ENCODE data around the gene POLD2. TPM values are rescaled to one million over a fixed set of nuclear protein-coding genes. Genes with fewer than 3 reads are reported as not detected.

POLD2 gene
- polyA plus RNA-seq, 1 donor, result 75.6 TPM

DNA sequence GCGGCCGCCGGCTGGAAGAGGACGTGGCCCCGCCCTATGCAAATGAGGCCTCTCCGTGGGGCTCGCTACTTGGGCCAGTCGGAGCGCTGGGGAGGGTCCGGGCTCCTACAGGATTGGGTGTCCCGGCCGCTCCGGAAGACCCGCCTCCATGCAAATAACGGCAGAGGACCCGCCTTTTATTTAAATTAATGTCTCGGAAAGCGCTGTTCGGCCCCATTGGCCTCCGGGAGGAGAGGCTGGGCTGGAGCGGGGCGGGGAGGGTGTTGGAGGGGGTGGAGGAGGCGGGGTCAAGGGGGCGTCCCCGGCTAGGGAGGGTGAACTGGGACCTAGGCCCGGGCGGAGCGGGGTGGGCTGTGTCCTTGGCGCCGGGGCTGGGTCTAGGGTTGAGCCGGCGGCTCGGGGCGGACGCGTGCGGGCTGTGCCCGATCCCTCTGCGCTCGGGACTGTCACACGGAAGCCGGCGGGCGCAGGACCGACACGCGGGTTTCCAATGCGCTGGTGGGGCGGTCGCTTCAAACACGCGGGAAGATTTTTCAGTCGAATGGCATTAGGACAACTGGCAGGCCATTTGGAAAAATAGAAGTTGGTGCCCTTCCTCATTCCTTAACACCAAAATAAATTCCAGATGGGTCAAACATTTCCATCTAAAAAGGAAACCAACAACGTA lies 40.7 kb downstream of the POLD2 start:
- peak; percentile 90 for DNase-seq (ENCODE audit: low read depth)

GRCh38 chr7:44081266-44081748 lies 42.0 kb downstream of the POLD2 start:
- no peak for DNase-seq (ENCODE audit: low read depth)

- no peak for DNase-seq (ENCODE audit: low read depth)
Observed at GRCh38 chr7:44080686-44081265, 42.6 kb downstream of the POLD2 start.

DNA sequence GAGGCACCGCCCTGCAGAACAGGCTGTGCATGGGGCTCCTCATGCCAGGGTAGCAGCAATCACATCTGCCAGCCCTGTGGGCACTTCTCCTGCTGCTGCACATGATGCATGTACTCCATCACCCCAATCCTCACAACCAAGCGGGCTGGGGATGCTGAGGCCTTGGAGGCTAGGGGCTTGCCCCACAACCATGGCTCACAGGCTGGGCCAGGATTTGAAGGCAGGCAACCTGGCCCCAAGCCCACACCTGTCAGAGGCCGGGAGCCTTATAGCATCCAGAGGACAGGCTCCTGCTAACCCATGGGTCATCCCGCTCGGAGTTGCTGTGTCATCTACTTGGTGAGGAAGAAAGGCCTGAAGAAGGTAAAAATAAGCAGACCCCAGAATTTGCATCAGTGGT lies 43.2 kb downstream of the POLD2 start:
- no peak for DNase-seq (ENCODE audit: low read depth)

DNA sequence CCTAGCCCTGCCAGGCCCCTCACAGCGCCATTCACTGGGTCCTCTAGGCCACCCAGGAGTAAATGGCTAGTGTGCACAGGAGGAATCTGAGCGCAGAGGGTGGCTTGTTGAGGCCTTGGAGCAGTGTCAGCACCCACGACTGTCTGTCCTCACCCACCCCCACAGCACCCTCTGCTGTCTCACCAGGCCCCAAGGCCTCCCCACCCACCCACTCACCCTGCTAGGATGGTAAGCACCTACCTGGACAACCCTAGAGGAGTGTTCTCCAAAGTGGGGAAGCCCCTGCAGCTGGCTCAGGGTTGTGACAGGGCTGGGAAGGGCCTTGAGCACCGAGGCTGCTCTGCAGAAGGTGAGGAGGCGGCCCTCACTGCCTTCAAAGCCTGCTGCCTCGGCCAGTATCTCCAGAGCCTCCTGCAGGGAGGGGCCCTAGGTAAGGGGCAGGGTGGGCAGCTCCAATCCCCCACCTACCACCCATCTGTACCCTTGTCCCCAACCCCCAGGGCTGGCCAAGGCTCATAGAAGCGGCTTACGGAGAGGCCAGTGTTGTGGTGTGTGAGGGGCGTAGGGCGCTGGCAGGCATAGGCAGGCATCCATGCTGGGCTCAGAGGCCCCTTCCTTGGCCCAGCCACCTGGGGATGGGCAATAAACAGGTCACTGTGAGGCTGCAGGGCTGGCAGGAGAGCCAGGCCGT lies 43.9 kb downstream of the POLD2 start:
- DNase-seq (ENCODE audit: low read depth), result no peak

DNA sequence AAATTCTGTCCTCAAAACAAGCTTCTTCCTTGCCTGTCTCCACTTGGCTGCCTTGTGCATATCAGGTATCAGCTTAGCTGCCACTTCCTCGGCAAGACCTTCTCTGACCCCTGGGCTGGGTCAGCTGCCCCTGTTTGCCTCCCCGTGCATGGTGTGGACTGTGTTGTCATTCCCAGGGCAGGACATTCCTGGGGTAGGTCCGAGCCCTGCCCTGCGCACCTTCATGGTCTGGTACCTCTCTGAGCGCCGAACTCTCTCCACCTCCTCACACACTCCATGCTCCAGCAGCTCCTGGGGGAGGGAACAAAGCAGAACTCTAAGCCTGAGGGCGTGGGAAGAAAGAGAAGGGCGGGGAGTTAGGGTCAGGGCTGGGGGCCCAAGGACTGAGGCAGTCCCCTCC lies 44.8 kb downstream of the POLD2 start:
- no peak for DNase-seq (ENCODE audit: low read depth)

DNA sequence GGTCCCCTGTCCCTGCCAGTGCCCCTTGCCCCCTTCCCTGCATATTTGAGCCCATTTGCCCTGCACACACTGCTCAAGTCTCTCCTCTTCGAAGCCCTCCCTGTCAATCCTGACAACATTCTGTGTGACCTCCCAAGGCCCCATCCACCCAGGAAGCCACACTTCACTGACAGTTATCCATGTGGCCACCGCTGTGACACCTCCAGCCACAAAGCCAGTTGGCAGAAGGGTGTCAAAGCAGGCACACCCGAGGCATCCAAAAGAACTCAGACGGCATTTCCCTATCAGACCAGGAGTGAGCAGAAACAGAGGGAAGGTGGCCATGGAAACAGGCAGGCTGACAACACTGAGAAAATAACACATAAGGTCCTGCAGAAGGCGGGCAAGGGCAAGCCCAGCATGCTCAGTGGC lies 45.7 kb downstream of the POLD2 start:
- DNase-seq (ENCODE audit: low read depth), result no peak

GRCh38 chr7:44077061-44077460 lies 46.3 kb downstream of the POLD2 start:
- DNase-seq (ENCODE audit: low read depth), result no peak

- DNase-seq (ENCODE audit: low read depth), result no peak
Observed at GRCh38 chr7:44076101-44076895, 47.0 kb downstream of the POLD2 start.

DNA sequence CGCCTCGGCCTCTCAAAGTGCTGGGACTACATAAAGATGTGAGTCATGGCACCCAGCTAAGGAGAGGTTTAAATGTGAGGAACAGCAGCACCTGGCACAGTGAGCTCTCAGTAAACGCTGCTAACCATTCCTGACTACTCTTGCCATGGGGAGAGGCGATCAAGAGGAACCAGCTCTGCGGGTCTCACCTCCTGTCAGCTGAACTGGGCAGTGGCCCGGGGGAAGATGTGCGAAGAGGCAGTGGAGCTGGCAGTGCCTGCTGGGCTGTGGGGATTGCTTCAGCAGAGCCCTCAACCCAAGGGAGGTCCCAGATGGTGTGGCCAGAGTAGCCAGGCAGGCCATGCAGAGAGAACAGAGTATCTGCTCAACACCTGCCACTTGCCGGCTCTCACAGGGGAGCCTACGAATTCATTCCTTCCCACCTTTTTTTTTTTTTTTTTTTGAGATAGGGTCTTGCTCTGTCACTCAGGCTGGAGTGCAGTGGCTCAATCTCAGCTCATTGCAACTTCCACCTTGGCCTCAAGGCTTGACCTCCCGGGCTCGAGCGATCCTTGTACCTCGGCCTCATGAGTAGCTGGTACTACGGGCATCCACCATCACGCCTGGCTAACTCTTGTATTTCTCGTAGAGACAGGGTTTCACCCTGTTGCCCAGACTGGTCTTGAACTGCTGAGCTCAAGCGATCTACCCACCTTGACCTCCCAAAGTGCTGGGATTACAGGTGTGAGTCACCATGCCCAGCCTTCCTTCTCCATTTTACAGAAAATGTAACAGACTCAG lies 47.9 kb downstream of the POLD2 start:
- no peak for DNase-seq (ENCODE audit: low read depth)

DNA sequence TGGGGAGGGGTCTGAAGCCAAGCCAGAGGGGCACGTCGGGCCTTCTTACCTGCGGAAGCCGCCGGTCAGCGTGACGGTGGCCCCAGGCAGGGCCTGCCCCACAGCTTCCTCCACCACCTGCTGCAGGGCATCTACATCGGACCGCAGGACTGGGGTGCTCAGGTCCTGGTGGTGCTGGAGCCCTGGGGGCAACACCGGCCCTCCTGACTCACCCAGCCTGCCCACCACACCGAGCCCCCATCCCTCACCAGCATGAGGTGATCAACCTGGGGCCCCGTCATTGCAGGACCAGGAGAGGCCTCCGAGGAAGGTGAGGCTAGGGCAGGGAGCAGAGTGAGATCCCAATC lies 49.0 kb downstream of the POLD2 start:
- no peak for DNase-seq (ENCODE audit: low read depth)

DNA sequence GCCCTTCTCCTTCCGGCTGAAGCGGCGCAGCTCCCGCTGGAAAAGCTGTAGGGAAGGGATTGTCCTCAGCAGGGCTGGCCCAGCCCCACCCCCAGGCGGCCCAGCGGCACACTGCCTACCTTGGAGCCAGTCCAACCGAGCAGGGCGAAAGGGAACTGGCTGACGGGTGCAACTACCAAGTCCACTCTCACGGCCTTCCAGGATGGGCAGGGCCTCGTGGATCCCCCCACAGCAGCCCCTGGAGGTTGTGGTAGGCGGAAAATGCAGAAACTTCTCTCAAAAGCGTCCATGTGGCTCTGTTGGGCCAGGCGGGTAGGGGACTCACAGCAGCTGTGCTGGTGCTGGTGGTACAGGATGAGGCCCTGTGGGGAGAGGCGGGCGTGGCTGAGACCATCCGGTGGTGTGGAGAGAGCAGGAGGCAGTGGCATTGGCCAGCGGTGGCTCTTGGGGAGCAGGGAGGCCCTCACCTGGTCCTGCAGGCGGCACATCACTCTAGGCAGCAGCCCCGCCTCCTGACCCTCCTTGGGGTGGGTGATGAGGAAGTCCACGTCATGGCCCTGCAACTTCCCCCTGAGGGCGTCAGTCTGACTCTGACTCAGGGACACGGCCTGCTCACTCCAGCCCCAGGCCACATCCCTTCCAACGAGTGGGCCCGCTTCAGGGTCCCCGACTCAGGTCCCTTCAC lies 49.5 kb downstream of the POLD2 start:
- DNase-seq (ENCODE audit: low read depth), result no peak

GRCh38 chr7:44072364-44073231 lies 50.8 kb downstream of the POLD2 start:
- DNase-seq (ENCODE audit: low read depth), result no peak

GRCh38 chr7:44071726-44072363 lies 51.5 kb downstream of the POLD2 start:
- DNase-seq (ENCODE audit: low read depth), result no peak

- no peak for DNase-seq (ENCODE audit: low read depth)
Observed at GRCh38 chr7:44068054-44068453, 55.3 kb downstream of the POLD2 start.

DNA sequence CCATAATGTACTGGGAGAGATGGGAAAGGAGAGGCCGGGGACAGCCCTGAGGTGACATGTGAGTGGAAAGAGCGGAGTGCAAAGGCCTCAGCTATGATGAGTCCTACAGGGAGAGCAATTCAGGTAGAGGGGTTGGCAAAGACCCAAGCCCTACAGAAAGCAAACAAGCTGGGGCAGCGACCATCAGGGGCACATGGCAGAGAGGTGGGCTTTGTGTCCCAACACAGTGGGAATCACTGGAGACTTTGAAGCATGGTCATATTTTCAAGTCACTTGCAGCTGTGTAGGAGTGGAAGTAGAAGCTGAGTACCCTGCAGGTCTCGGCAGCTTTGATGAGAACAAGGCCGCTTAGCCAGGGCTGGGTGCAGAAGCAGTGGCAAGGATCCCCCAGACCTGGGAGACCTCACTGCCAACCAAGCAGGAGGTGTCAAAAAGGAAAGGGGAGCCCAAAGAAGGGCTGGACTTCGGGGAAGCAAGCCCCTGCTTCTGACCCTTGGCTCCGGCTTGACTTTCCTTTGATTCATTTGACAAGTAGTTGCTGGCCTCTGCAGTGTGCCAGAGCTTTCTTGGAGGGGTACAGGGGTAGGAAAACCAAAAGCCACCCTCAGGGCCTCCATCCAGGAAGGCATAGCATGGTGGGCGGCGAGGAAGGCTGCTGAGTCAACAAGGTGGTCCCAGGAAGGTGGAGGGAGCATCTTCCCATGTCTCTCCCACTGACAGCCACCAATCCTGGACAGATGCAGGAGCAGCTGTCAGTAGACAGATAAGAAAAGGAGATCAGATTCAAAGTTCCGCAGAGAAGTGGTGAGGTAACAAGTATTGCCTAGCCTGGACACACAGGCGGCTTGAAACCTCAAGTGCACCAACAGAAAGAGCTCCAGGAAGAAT lies 56.0 kb downstream of the POLD2 start:
- DNase-seq (ENCODE audit: low read depth), result no peak

- DNase-seq (ENCODE audit: low read depth), result no peak
Observed at GRCh38 chr7:44066494-44067063, 56.8 kb downstream of the POLD2 start.

DNA sequence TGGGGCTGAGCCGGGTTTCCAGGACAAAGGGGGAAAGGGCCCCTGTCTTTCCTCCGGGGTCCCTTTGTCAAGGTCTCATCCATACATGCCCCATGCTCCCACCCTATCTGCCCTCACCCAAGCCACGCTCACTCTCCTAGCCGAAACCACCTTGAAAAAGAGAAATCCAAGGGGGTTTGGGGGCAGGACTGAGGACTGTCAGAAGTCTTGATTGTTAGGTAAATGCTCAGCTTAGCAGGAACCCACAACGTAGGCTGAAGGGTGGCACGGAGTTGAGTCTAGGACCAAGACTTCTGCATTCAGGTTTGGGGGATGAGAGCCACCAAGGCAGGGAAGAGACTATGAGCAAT lies 57.3 kb downstream of the POLD2 start:
- DNase-seq (ENCODE audit: low read depth), result no peak
